Regular cardiac myocyte (primary cell): Measurements from ENCODE around the gene SFXN2. TPM values are rescaled to one million over a fixed set of nuclear protein-coding genes. Genes with fewer than 3 reads are reported as not detected.

ENCODE experiments used
- total RNA-seq: library from RNA; depleted of rRNA; stranded (reverse); fragments of >200 nt; gene quantifications from 2 replicates; pipeline ENCODE4 v1.2.3, GENCODE V29; 2014

The SFXN2 gene, protein sequence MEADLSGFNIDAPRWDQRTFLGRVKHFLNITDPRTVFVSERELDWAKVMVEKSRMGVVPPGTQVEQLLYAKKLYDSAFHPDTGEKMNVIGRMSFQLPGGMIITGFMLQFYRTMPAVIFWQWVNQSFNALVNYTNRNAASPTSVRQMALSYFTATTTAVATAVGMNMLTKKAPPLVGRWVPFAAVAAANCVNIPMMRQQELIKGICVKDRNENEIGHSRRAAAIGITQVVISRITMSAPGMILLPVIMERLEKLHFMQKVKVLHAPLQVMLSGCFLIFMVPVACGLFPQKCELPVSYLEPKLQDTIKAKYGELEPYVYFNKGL
- 5.6 and 7.5 TPM in 2 replicates for total RNA-seq

DNA sequence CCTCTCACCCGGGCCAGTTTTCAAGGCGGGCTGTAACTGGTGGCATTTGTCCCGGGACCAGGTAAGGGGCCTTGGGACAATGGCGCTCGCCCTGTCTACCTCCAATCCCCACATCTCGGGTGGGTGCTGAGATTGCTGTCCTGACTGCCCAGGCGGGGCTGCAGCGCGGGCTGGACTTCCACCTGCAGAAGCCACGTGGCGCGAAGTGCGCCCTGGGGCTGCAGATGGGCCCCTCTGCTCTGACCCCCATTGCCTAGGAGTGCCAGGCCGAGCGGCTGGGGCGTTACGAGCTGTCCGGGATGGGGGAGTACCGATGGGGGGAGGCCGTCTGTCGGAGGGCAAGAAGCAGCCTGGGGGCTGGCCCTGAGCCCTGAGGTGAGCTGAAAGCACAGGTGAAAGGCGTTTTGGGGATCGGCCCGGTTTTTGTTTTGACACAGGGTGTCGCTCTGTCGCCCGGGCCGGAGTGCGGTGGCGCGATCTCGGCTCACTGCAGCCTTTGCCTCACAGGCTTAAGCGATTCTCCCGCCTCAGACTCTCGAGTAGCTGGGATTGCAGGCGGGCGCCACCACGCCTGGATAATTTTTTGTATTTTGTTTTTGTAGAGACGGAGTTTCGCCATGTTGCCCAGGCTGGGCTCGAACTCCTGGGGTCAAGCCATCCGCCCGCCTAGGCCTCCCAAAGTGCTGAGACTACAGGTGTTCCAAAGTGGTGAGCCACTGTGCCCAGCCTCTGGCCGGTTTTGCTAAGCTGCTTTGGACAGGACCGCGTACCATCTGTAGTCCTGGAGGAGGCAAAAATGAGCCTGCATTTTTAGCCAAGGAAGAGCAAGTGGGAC, at the start of gene SFXN2:
Gene SFXN2, plus strand, starts transcription at position 16 of the 835 bp plus-strand sequence. CDS start 12,001 bp downstream, outside the sequence.

DNA sequence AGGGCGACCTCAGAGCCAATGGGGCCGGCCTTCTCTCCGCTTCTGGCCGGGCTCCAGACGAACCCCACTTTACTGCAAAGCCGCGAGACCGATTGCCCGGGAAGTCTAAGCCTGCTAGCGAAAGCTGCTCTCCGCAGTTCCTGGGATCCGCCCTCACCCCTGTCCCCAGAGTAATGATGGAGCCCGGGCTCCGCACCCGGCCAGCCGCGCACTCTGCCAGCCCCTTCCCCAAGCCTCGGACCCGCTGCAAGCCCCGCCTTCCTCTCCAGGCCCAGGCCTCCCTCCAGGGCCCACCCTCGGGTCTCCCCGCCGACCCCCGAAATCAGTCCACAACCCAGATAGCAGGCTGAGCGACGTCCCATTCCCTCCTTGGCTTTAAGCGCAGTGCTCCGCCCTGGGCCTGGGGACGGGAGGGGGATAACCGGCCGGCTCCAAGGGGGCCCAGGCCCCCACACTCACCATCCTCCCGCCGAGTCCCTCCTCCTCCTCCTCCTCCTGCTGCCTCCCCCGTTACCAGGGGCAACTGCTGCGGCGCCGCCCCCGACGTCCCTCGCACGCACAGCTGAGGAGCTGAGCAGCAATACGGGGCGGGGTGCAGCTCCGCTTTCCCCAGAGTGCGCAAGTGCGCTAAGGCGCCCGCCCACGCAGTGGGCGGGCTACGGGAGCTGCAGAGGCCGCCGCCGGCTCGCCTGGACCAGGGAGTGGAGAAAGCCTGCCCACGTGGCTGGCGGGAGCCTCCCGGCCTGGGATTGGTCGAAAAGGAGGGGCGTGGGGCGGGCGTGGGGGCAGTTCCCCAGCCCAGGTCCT, 419 bp upstream of the SFXN2 start, which contains the start of gene ARL3:
Gene ARL3, minus strand, starts transcription at position 584 of the 807 bp plus-strand sequence. Its CDS starts 122 bp downstream, at position 462.

DNA sequence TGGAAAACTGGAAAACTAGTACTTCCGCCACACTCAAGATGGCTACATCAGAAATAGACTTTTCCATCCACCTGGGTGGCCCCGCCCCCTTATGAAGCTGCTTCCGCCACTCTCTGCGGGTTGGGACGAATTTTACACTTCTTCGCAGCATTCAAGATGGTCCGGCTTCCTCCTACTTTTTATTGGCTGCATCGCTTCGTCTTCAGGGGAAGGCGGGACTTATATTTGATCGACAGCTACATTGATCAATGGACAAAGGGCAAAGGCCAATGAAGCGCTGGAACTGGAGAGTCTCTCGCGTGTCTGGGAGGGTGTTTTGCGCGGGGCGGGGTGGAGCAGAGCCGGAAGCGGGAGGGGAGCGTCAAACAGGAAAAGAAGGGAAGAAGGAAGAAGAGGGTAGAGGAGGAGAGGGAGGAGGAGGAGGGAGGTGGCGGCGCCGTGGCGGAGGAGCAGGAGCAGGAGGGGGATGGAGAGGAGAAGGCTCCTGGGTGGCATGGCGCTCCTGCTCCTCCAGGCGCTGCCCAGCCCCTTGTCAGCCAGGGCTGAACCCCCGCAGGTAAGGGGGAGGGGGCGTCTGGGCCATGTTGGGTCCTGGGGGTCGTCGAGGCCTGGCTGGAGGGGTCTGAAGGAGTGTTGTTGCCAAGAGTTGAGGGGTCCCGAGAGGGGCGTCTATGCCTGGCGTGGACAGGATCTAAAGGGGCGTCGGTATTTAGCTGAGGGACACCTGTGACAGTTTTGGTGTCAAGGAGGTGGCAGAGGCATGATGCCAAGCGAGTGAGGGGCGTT, 29.3 kb downstream of the SFXN2 start, which contains the start of gene WBP1L:
Gene WBP1L, plus strand, starts transcription at position 361 of the 786 bp plus-strand sequence. Its CDS starts 106 bp downstream, at position 467.

Other genes starting within 250 kb of the SFXN2 start
- 97.5 and 127 TPM in 2 replicates for gene ACTR1A, start 211.9 kb upstream of the SFXN2 start, total RNA-seq
- 2.3 and 2.5 TPM in 2 replicates for gene SUFU, start 210.7 kb upstream of the SFXN2 start, total RNA-seq
- gene TRIM8, start 70.2 kb upstream of the SFXN2 start, total RNA-seq: 61.4 and 99.5 TPM in 2 replicates
- 6.2 and 11.5 TPM in 2 replicates for gene ARL3, start 239 bp upstream of the SFXN2 start, total RNA-seq
- gene WBP1L, start 29.3 kb downstream of the SFXN2 start, total RNA-seq: 61.9 and 65.1 TPM in 2 replicates
- not detected in 2 replicates for gene CYP17A1, start 122.8 kb downstream of the SFXN2 start, total RNA-seq
- 12.5 and 17.2 TPM in 2 replicates for gene BORCS7, start 139.6 kb downstream of the SFXN2 start, total RNA-seq
- 7.3 and 7.5 TPM in 2 replicates for gene AS3MT, start 154.8 kb downstream of the SFXN2 start, total RNA-seq
- 4.0 and 9.0 TPM in 2 replicates for gene CNNM2, start 203.7 kb downstream of the SFXN2 start, total RNA-seq